ENCODE measurements around the gene CACNA1I. TPM values are rescaled to one million over a fixed set of nuclear protein-coding genes. Genes with fewer than 3 reads are reported as not detected.

CACNA1I gene
- total and polyA plus RNA-seq, 10 donors, result 0.24 to 4.1 (median 1.1) TPM

GRCh38 chr22:39686776-39687525 lies 116.4 kb downstream of the CACNA1I start:
- Histone ChIP-seq H3K4me3 (no peak overlapping the region), H3K27me3 (replicated peaks in 1 of 7) (peaks cover 0 to 94% (median 49%) of the 10 kb centered on the region in 7 donors), H3K4me1 (peaks cover 0 to 22% (median 7%) of the 10 kb centered on the region in 6 donors), H3K9me3 (no peaks in the 10 kb centered on the region), H3K36me3 (no peaks in the 10 kb centered on the region), H3K27ac (no peak overlapping the region)
- DNase-seq, result no peak
- no peak for TF ChIP-seq CTCF (IDR thresholded peaks at IDR 0.05 in 8 of 11, conservative IDR thresholded peaks at IDR 0.05 in 3 of 11)
- no peak for TF ChIP-seq POLR2A (IDR thresholded peaks at IDR 0.05)
- TF ChIP-seq POLR2AphosphoS5 (IDR thresholded peaks at IDR 0.05), result no peak
- intact Hi-C loops (cut with DNase I; ENCODE audit: low total_unique reads), result no loop called here
- 77 to 89% (median 87%) methylated on average over 13 to 17 of the region's 17 CpGs for WGBS, 5 donors

DNA sequence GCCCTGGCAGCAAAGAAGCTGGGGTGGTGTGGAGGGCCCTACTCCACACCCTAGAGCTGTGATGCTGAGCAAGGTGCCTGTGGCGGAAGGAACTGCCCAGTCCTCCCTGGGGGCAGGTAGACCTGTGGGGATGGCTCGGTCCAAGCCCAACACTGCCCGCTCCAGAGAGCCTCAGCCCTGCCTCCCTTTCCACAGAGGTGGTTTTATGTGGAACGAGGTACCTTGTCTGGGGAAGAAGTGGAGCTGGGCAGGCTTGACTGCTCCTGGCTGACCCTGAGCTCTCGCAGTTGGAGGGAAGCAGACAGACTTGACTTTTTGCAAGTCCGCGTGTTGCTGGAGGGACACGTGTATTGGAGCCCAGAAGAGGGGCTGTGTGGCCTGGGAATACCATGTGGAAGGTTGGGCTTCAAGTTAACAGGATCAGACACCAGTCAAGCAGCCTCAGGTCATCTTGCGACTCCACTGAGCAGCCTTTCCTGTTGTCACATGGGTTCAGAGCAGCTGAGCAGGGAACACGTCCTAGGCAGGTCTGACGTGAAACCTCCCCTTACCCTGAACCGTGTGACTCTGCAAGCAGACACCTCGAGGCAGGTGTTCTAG lies 117.7 kb downstream of the CACNA1I start:
- DNase-seq, result no peak
- Histone ChIP-seq H3K4me3 (no peak overlapping the region), H3K27ac (no peak overlapping the region), H3K36me3 (no peaks in the 10 kb centered on the region), H3K4me1 (peaks cover 0 to 22% (median 7%) of the 10 kb centered on the region in 6 donors), H3K9me3 (no peaks in the 10 kb centered on the region), H3K27me3 (replicated peaks in 1 of 7) (peaks cover 0 to 89% (median 49%) of the 10 kb centered on the region in 7 donors)
- TF ChIP-seq POLR2A (IDR thresholded peaks at IDR 0.05) (no peak), POLR2AphosphoS5 (IDR thresholded peaks at IDR 0.05) (no peak), CTCF (IDR thresholded peaks at IDR 0.05 in 8 of 11, conservative IDR thresholded peaks at IDR 0.05 in 3 of 11) (no peak)
- 74 to 85% (median 79%) methylated on average over 12 to 13 of the region's 13 CpGs for whole genome bisulfite sequencing, 5 donors
- intact Hi-C loops (cut with DNase I; ENCODE audit: low total_unique reads), result no loop called here

- Histone ChIP-seq H3K4me3 (no peak overlapping the region), H3K4me1 (peaks cover 0 to 22% (median 7%) of the 10 kb centered on the region in 6 donors), H3K27me3 (replicated peaks in 1 of 7) (peaks cover 0 to 85% (median 45%) of the 10 kb centered on the region in 7 donors), H3K36me3 (no peaks in the 10 kb centered on the region), H3K27ac (no peak overlapping the region), H3K9me3 (no peaks in the 10 kb centered on the region)
- no peak for DNase-seq
- intact Hi-C loops (cut with DNase I; ENCODE audit: low total_unique reads), result no loop called here
- TF ChIP-seq CTCF (IDR thresholded peaks at IDR 0.05 in 8 of 11, conservative IDR thresholded peaks at IDR 0.05 in 3 of 11) (no peak), POLR2AphosphoS5 (IDR thresholded peaks at IDR 0.05) (no peak), POLR2A (IDR thresholded peaks at IDR 0.05) (no peak)
- 89 to 94% (median 93%) methylated on average over 10 of the region's 10 CpGs for WGBS, 5 donors
Measured at GRCh38 chr22:39689421-39689820, 118.9 kb downstream of the CACNA1I start.

All from spleen (tissue), 11 donors.